KOPT-K1 (cell line): ENCODE results near the gene CARD6.
"Not testable (repeated sequence)": the region's sequence is repeated elsewhere in the genome, so short reads cannot be mapped to it uniquely, and the experiment has no call there.

ENCODE experiments used
- H3K27ac ChIP-seq: fragments of 200-600 bp; sonication (generic); 2 replicates; pipeline ENCODE4 v1.5.1; 2016; ENCODE audit warnings: antibody characterized with exemption, mild to moderate bottlenecking, low read depth, low read length; ENCODE audit not compliant: poor library complexity, severe bottlenecking
- H3K36me3 ChIP-seq: fragments of 200-600 bp; sonication (generic); 2 replicates; pipeline ENCODE4 v1.5.1; 2017; ENCODE audit warnings: antibody characterized with exemption, mild to moderate bottlenecking, low read length, moderate library complexity; ENCODE audit not compliant: insufficient read depth
- H3K9me3 ChIP-seq: fragments of 200-600 bp; sonication (generic); 2 replicates; pipeline ENCODE4 v1.5.1; 2017; ENCODE audit warnings: antibody characterized with exemption, low read length, mild to moderate bottlenecking; ENCODE audit not compliant: insufficient read depth, poor library complexity, severe bottlenecking

Gene CARD6

GRCh38 chr5:40825461-40826043, 15.6 kb upstream of the CARD6 start:
- peaks cover 87% of the 10 kb centered on the region for H3K36me3 ChIP-seq
- H3K9me3 ChIP-seq, H3K27ac ChIP-seq: not testable (repeated sequence)

- H3K36me3 ChIP-seq, result peaks cover 91% of the 10 kb centered on the region
- H3K9me3 ChIP-seq, result no peaks in the 10 kb centered on the region
- H3K27ac ChIP-seq, result no peak overlapping the region
These were observed 14.5 kb upstream of the CARD6 start for GRCh38 chr5:40826489-40827187.

- peaks cover 91% of the 10 kb centered on the region for H3K36me3 ChIP-seq
- no peaks in the 10 kb centered on the region for H3K9me3 ChIP-seq
- H3K27ac ChIP-seq, result no peak overlapping the region
These were observed 13.8 kb upstream of the CARD6 start for GRCh38 chr5:40827188-40827977.

- no peak overlapping the region for H3K27ac ChIP-seq
- H3K9me3 ChIP-seq, result no peaks in the 10 kb centered on the region
- peaks cover 93% of the 10 kb centered on the region for H3K36me3 ChIP-seq
These were observed 13.0 kb upstream of the CARD6 start for GRCh38 chr5:40828021-40828631.

GRCh38 chr5:40828690-40829661, 12.2 kb upstream of the CARD6 start:
- Histone ChIP-seq H3K9me3 (no peaks in the 10 kb centered on the region), H3K36me3 (peaks cover 100% of the 10 kb centered on the region), H3K27ac (no peak overlapping the region)

- Histone ChIP-seq H3K27ac (no peak overlapping the region), H3K36me3 (peaks cover 100% of the 10 kb centered on the region), H3K9me3 (no peaks in the 10 kb centered on the region)
These were observed 11.2 kb upstream of the CARD6 start for GRCh38 chr5:40829748-40830533.

- H3K9me3 ChIP-seq, result no peaks in the 10 kb centered on the region
- H3K27ac ChIP-seq, result no peak overlapping the region
- H3K36me3 ChIP-seq, result peaks cover 83% of the 10 kb centered on the region
These were observed 9.6 kb upstream of the CARD6 start for GRCh38 chr5:40831346-40832210.

GRCh38 chr5:40832345-40832744, 8.8 kb upstream of the CARD6 start:
- Histone ChIP-seq H3K27ac (no peak overlapping the region), H3K36me3 (peaks cover 76% of the 10 kb centered on the region), H3K9me3 (no peaks in the 10 kb centered on the region)

GRCh38 chr5:40833712-40834229, 7.4 kb upstream of the CARD6 start:
- H3K36me3 ChIP-seq, result peaks cover 61% of the 10 kb centered on the region
- no peaks in the 10 kb centered on the region for H3K9me3 ChIP-seq
- peak overlapping the region; percentile 85 for H3K27ac ChIP-seq

GRCh38 chr5:40834391-40834848, 6.7 kb upstream of the CARD6 start:
- Histone ChIP-seq H3K36me3 (peaks cover 55% of the 10 kb centered on the region), H3K9me3 (no peaks in the 10 kb centered on the region), H3K27ac (peak overlapping the region; percentile 85)

GRCh38 chr5:40834849-40835787, 6.0 kb upstream of the CARD6 start, which contains the start of gene RPL37:
Gene RPL37 (minus strand): TSS chr5:40835222. CDS start chr5:40835185, 37 bp downstream.
- Histone ChIP-seq H3K27ac (peak within 1 kb of the TSS; percentile 85), H3K36me3 (peaks cover 48% of the 10 kb centered on the region), H3K9me3 (no peaks in the 10 kb centered on the region)

- Histone ChIP-seq H3K9me3 (no peaks in the 10 kb centered on the region), H3K36me3 (peaks cover 18% of the 10 kb centered on the region), H3K27ac (no peak overlapping the region)
These were observed 3.1 kb upstream of the CARD6 start for GRCh38 chr5:40838086-40838485.
